ENCODE measurements around the gene TLR10. TPM values are rescaled to one million over a fixed set of nuclear protein-coding genes. Genes with fewer than 3 reads are reported as not detected.

Gene TLR10, protein sequence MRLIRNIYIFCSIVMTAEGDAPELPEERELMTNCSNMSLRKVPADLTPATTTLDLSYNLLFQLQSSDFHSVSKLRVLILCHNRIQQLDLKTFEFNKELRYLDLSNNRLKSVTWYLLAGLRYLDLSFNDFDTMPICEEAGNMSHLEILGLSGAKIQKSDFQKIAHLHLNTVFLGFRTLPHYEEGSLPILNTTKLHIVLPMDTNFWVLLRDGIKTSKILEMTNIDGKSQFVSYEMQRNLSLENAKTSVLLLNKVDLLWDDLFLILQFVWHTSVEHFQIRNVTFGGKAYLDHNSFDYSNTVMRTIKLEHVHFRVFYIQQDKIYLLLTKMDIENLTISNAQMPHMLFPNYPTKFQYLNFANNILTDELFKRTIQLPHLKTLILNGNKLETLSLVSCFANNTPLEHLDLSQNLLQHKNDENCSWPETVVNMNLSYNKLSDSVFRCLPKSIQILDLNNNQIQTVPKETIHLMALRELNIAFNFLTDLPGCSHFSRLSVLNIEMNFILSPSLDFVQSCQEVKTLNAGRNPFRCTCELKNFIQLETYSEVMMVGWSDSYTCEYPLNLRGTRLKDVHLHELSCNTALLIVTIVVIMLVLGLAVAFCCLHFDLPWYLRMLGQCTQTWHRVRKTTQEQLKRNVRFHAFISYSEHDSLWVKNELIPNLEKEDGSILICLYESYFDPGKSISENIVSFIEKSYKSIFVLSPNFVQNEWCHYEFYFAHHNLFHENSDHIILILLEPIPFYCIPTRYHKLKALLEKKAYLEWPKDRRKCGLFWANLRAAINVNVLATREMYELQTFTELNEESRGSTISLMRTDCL
- total RNA-seq (2022; extraction: Qiagen RNA extraction): 0.05 TPM in 2 of 5 replicates, not detected in the others

DNA sequence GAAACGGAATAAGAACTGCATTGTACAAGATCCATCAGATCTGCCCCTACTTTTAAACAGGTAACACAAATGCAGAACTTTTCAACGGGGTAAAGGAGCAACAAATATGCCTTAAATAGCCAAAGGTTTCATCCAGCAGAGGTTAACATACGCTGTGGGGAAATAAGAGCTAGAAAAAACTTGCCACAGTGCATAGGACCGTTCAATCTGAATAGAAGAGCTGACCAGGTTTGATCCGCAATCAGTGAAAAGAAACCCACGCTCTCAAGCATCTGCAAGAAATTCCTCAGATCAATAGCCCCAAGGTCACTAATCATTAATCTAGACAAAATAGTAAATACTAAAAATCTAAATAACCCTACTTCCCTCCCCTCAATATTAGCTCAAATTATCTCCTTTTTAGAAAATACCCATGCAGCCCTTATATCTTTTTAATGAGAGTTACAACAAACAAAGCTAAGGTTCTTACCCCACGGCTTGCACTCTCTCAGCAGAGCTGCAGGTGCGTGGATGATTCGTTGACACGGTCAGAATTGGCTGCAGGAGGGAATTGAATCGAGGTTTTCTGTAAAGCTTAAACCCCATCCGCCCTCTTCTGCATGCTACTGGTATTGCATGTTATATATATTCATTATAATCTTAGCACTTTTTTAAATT lies at the start of gene TLR10:
Gene TLR10, minus strand, starts transcription at position 539 of the 657 bp plus-strand sequence. CDS start 7,400 bp downstream, outside the sequence.

DNA sequence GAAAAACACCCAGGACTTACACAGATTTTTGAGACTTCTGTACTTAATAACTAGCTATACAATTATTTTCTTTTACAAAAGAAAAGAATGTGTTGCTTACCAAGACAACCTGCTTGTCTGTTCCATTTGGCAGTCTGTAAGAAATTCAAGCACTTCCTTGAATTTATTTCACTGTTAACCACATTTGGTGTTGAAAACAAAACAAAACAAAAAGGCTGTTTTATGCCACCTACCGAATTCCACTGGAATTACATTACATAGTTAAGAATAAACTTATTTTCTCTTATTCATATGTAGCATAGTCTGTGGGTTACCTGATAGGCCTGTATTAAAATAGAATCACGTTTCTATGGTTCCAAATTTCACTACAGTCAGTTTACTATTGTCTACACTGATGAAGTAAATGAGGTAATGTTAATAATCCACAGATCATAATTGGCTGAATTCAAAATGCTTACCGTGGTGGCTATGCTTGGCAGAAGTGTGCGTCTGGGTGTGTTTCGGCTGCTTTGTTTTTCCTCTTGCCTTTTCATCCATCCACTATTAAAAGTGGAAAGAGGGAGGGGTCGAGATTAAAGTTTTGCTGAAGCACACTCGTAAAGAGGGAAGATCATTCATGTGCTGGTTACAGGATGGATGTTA lies 22.0 kb upstream of the TLR10 start, which contains the start of gene TLR1:
Gene TLR1, minus strand, starts transcription at position 138 of the 642 bp plus-strand sequence. CDS start 5,960 bp downstream, outside the sequence.

Other genes starting within 250 kb of the TLR10 start
- 11.2 to 13.8 TPM (median 12.6 TPM) in 5 replicates for gene KLF3, start 118.8 kb downstream of the TLR10 start, total RNA-seq (2022; extraction: Qiagen RNA extraction)
- 0.13 to 0.30 TPM (median 0.23 TPM) in 5 replicates for gene TLR1, start 21.8 kb upstream of the TLR10 start, total RNA-seq (2022; extraction: Qiagen RNA extraction)
- gene TLR6, start 73.8 kb upstream of the TLR10 start, total RNA-seq (2022; extraction: Qiagen RNA extraction): 2.3 to 3.0 TPM (median 2.3 TPM) in 5 replicates
- 20.2 to 37.2 TPM (median 32.4 TPM) in 5 replicates for gene FAM114A1, start 84.8 kb upstream of the TLR10 start, total RNA-seq (2022; extraction: Qiagen RNA extraction)
- gene TMEM156, start 249.4 kb upstream of the TLR10 start, total RNA-seq (2022; extraction: Qiagen RNA extraction): 18.6 to 22.7 TPM (median 20.8 TPM) in 5 replicates

Data from A549 treated with Mapracorat at 1 μM for 4 hours (cell line).